Gastrocnemius medialis (tissue), 4 donors: ENCODE measurements around the gene STAT6.

Experiments
- POLR2A ChIP-seq, 2 donors: fragments of 450-650 bp; IDR thresholded peaks; one replicate each; pipeline ENCODE4 v1.6.1; 2017; ENCODE audit warnings: antibody characterized with exemption in 2 of 2, mild to moderate bottlenecking in 2 of 2, moderate library complexity in 2 of 2
- TF ChIP-seq, protein P1 (sequence below), 5 experiments: fragments of 450-650 bp in 3 of 5; fragments of 200-600 bp in 2 of 5; sonication (generic) in 2 of 5; IDR thresholded peaks in 4 of 5; conservative IDR thresholded peaks in 1 of 5; 1 replicate in 4 of 5; 2 replicates in 1 of 5; pipeline ENCODE4 v1.5.1; 2016 to 2019; ENCODE audit warnings: antibody characterized with exemption in 5 of 5, mild to moderate bottlenecking in 3 of 5, moderate library complexity in 3 of 5

DNA sequence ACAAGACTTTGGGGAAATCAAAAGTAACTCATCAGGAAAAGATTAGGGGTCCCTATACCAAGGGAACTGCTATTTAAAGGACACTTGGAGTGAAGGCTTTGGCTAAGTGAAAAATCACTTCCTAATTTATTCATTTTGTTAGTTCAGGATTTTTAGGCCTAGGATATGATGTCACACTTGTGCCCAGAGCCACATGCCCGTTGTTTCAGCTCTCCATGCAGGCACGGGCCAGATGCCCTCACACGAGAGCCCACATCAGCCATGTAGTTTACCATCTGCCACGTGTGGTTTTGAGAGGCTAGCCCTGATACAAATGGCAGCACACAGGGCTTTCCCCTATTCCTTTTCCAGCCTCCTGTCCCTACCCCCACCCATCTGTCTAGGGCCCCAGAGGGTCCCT lies 48.1 kb upstream of the STAT6 start:
- TF ChIP-seq, protein P1, sequence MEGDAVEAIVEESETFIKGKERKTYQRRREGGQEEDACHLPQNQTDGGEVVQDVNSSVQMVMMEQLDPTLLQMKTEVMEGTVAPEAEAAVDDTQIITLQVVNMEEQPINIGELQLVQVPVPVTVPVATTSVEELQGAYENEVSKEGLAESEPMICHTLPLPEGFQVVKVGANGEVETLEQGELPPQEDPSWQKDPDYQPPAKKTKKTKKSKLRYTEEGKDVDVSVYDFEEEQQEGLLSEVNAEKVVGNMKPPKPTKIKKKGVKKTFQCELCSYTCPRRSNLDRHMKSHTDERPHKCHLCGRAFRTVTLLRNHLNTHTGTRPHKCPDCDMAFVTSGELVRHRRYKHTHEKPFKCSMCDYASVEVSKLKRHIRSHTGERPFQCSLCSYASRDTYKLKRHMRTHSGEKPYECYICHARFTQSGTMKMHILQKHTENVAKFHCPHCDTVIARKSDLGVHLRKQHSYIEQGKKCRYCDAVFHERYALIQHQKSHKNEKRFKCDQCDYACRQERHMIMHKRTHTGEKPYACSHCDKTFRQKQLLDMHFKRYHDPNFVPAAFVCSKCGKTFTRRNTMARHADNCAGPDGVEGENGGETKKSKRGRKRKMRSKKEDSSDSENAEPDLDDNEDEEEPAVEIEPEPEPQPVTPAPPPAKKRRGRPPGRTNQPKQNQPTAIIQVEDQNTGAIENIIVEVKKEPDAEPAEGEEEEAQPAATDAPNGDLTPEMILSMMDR (IDR thresholded peaks at IDR 0.05 in 4 of 5, conservative IDR thresholded peaks at IDR 0.05 in 1 of 5): no peak
- TF ChIP-seq POLR2A (IDR thresholded peaks at IDR 0.05): no peak
